BLaER1 (cell line): ENCODE results near the gene YIF1A.
"Not testable (repeated sequence)": the region's sequence is repeated elsewhere in the genome, so short reads cannot be mapped to it uniquely, and the experiment has no call there.

Experiments
- H3K27ac ChIP-seq: shearing (Covaris generic); formaldehyde crosslinking; 2 replicates; pipeline ENCODE4 v1.8.1; 2022
- H3K27me3 ChIP-seq: shearing (Covaris generic); formaldehyde crosslinking; 2 replicates; pipeline ENCODE4 v1.8.1; 2022
- H3K36me3 ChIP-seq: shearing (Covaris generic); formaldehyde crosslinking; 2 replicates; pipeline ENCODE4 v1.8.1; 2022
- H3K4me1 ChIP-seq: shearing (Covaris generic); formaldehyde crosslinking; 2 replicates; pipeline ENCODE4 v1.8.1; 2022
- H3K4me2 ChIP-seq: shearing (Covaris generic); formaldehyde crosslinking; 2 replicates; pipeline ENCODE4 v1.8.1; 2022
- H3K4me3 ChIP-seq: shearing (Covaris generic); formaldehyde crosslinking; 2 replicates; pipeline ENCODE4 v1.8.1; 2022
- H3K9ac ChIP-seq: shearing (Covaris generic); formaldehyde crosslinking; 2 replicates; pipeline ENCODE4 v1.8.1; 2022
- H3K9me3 ChIP-seq: shearing (Covaris generic); formaldehyde crosslinking; 2 replicates; pipeline ENCODE4 v1.8.1; 2022
- H4K20me1 ChIP-seq: shearing (Covaris generic); formaldehyde crosslinking; 2 replicates; pipeline ENCODE4 v1.8.1; 2022
- Cebpa-rat ChIP-seq: shearing (Covaris generic); IDR thresholded peaks from 2 replicates; pipeline ENCODE4 v1.8.1; 2022

The YIF1A gene

DNA sequence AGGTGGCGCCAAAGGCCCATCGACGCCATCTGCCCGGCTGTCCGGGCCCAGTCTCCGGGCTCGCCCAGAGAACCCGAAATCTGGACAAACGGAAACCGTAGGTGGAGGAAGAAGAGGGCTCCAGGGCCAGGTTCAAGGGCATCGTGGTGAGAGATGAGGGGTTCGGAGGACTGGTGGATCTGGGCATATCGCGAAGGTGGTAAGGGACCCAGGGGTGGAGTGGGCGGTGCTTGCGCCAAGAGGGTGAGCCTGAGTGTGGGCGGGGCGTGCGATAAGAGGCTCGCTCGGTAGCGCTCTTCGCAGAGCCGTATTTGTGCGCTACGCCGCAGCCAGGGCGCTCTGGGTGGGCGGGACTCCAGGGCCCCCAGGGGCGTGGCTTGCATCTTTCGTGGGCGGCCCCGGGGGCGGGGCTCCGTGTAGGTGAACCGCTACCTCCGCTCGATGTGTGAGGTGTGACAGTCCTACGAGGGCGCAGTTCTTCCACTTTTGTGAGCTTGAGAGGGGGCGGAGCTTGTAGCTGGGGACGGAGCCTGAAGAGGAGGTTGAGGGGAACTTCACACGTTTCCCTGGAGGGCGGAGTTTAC lies 23.1 kb upstream of the YIF1A start:
- Histone ChIP-seq H3K9me3 (no peaks in the 10 kb centered on the region), H3K4me2 (peak overlapping the region; percentile 62), H3K27ac (peak overlapping the region; percentile 59), H3K4me1 (peaks cover 55% of the 10 kb centered on the region), H3K4me3 (peak overlapping the region; percentile 68), H3K27me3 (no peaks in the 10 kb centered on the region), H3K36me3 (no peaks in the 10 kb centered on the region), H3K9ac (peak overlapping the region; percentile 58), H4K20me1 (peaks cover 24% of the 10 kb centered on the region)
- TF ChIP-seq Cebpa-rat, result no peak

DNA sequence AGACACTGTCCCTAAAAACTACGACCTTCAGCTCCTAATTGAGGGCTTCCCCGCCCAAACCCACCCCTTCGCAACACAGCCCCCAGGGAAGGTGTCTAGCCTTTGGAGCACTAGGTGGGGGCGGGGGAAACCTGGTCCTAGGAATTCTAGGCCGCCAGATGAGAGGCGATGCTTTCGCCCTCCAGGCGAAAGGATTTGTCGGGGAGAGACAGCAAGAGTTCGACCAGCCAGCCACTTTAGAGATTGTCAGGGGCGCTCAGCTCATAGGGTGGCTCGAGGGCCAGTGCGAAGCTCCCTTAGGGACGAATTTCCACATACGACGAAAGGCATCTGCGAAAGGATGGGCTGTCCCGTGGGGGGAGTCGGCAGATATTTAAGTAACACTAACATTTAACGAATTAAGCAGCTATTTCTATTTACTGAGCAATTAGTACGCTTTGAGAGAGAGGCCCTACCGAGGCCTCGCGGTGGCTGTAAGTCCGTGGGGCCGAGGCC lies 22.6 kb upstream of the YIF1A start:
- H3K36me3 ChIP-seq, result no peaks in the 10 kb centered on the region
- H3K4me3 ChIP-seq, result peak overlapping the region; percentile 68
- H3K27ac ChIP-seq, result peak overlapping the region; percentile 59
- H3K9ac ChIP-seq, result peak overlapping the region; percentile 58
- H4K20me1 ChIP-seq, result peaks cover 22% of the 10 kb centered on the region
- H3K4me2 ChIP-seq, result peak overlapping the region; percentile 62
- no peaks in the 10 kb centered on the region for H3K9me3 ChIP-seq
- H3K27me3 ChIP-seq, result no peaks in the 10 kb centered on the region
- no peak for TF ChIP-seq Cebpa-rat
- H3K4me1 ChIP-seq, result peaks cover 52% of the 10 kb centered on the region

DNA sequence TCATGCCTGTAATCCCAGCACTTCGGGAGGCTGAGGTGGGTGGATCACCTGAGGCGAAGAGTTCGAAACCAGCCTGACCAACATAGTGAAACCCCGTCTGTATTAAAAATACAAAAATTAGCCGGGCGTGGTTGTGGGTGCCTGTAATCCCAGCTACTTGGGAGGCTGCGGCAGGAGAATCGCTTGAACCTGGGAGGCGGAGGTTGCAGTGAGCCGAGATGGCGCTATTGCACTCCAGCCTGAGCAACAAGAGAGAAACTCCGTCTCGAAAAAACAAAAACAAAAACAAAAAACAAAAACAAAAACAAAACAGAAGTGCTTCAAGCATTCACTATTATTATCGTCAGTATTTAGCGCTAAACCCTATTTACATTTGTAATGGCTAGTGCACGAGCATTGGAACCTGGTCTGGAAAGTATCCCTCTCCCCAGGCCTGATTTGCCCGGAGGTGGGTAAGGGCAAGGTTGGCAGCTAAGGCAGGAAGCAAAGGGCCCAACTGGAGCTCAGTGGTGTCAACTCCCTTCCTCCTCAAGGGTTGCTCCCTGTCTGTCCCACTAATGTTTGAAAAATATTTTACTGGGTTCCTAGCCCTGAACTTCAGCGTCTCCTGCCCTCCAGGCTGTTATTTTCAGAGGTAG lies 22.0 kb upstream of the YIF1A start:
- Histone ChIP-seq H3K9ac (peak overlapping the region; percentile 58; the same call in 1 of the 2 replicates), H4K20me1 (peaks cover 17% of the 10 kb centered on the region), H3K4me2 (peak overlapping the region; percentile 62), H3K4me1 (peaks cover 47% of the 10 kb centered on the region), H3K27ac (0 out of 2 replicates have a peak overlapping the region, but pooled peaks have one; percentile 59)
- not testable (repeated sequence) for H3K36me3 ChIP-seq, H3K27me3 ChIP-seq, H3K4me3 ChIP-seq, H3K9me3 ChIP-seq

DNA sequence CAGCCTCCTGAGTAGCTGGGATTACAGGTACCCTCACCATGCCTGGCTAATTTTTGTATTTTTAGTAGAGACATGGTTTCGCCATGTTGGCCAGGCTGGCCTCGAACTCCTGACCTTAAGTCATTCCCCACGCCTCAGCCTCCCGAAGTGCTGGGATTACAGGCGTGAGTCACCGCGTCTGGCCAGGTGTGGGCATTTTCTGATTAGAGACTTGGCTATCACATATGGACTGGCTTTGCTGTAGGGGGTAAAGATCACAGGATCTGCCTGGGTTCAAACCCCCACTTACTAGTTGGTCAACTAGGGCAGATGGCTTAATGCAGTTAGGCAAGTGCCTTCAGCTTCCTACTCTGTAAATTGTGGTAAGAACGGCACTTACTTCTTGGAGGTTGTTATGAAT lies 21.4 kb upstream of the YIF1A start:
- TF ChIP-seq Cebpa-rat, result no peak
- Histone ChIP-seq H3K27me3 (no peaks in the 10 kb centered on the region), H3K4me3 (no peak overlapping the region), H3K4me2 (peak overlapping the region; percentile 62; the same call in 1 of the 2 replicates), H3K4me1 (peaks cover 41% of the 10 kb centered on the region), H3K9ac (no peak overlapping the region), H3K27ac (no peak overlapping the region), H3K9me3 (no peaks in the 10 kb centered on the region), H4K20me1 (peaks cover 11% of the 10 kb centered on the region), H3K36me3 (no peaks in the 10 kb centered on the region)

DNA sequence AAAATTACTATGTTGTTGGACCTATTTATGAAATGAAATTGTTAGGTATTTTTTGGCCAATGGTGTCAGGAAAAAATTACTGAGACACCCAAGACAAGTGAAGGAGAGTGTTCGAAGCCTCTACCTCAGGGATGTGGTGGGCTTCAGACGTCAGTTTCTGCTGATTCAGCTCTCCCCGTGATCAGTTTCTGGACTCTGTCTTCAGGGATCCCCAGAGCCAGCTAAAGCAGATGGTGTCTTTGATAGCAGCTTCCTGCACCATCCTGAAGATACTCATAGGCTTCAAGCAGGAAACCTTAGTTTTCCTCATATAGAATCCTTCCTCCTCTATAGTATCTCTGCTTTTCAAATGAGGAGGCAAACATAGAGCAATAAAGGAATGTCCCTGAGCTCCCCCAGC lies 20.5 kb upstream of the YIF1A start:
- Histone ChIP-seq H3K27me3 (no peaks in the 10 kb centered on the region), H4K20me1 (peaks cover 2% of the 10 kb centered on the region), H3K36me3 (no peaks in the 10 kb centered on the region), H3K4me3 (no peak overlapping the region), H3K4me2 (no peak overlapping the region), H3K27ac (no peak overlapping the region), H3K9ac (no peak overlapping the region), H3K4me1 (peaks cover 32% of the 10 kb centered on the region), H3K9me3 (no peaks in the 10 kb centered on the region)
- TF ChIP-seq Cebpa-rat, result no peak

DNA sequence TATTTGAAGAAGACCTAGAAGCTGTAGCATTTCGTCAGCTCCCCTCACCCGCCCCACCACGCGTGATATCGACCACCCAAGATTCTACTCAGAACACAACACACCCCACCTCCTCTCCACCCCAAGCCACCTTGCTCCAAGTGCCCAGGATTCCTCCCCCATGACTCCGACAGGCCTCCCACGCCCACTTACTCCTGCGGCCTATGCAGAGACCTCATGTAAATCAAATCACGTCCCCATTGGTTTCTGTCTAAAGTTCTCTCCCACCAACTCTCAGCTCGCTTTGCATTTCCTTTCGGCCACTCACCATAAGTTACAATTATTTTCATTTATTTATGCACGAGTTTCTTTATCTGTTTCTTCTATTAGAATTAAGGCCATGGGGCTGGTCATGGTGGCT lies 13.7 kb upstream of the YIF1A start:
- Histone ChIP-seq H3K4me3 (no peak overlapping the region), H3K4me2 (no peak overlapping the region), H3K27ac (no peak overlapping the region), H4K20me1 (no peaks in the 10 kb centered on the region), H3K9ac (no peak overlapping the region), H3K9me3 (no peaks in the 10 kb centered on the region), H3K4me1 (no peaks in the 10 kb centered on the region), H3K27me3 (no peaks in the 10 kb centered on the region), H3K36me3 (no peaks in the 10 kb centered on the region)
- TF ChIP-seq Cebpa-rat, result no peak

DNA sequence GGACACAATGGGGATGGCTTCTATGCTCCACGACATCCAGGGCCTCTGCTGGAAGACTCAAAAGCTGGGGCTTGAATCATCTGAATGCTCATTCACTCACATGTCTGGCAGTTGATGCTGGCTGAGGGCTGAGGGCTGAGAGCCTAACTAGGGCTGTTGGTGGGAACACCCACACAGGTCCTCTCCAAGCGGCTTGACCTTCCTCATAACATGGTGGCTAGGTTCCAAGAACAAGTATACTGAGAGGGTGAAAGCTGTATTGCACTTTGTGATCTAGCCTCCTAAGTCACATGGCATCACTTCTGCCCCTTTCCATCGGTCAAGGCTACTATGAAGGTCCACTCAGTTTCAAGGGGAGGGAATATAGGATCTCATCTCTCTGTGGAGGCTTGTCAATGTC lies 10.2 kb upstream of the YIF1A start:
- H4K20me1 ChIP-seq, result no peaks in the 10 kb centered on the region
- H3K27me3 ChIP-seq, result peaks cover 9% of the 10 kb centered on the region
- H3K9ac ChIP-seq, result no peak overlapping the region
- no peaks in the 10 kb centered on the region for H3K4me1 ChIP-seq
- H3K27ac ChIP-seq, result no peak overlapping the region
- no peaks in the 10 kb centered on the region for H3K36me3 ChIP-seq
- H3K4me2 ChIP-seq, result no peak overlapping the region
- no peak overlapping the region for H3K4me3 ChIP-seq
- no peak for TF ChIP-seq Cebpa-rat
- H3K9me3 ChIP-seq, result no peaks in the 10 kb centered on the region

DNA sequence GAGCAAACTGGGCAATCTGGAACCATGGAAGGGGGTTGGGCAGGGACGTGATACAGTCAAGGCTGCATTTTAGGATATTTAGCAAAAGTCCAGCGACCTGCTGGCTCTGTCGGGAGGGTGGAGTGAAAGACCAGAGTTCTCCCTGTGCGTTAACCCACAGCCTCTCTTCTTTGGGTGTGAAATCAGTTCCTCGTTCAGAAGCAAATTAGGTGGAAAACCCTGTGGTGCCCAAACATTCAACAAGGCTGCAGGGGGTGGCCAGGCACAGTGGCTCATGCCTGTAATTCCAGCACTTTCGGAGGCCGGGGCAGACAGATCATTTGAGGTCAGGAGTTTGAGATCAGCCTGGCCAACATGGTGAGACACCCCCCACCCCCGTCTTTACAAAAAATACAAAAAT lies 8.7 kb upstream of the YIF1A start:
- TF ChIP-seq Cebpa-rat, result no peak
- no peaks in the 10 kb centered on the region for H3K36me3 ChIP-seq
- H3K4me2 ChIP-seq, result no peak overlapping the region
- H4K20me1 ChIP-seq, result no peaks in the 10 kb centered on the region
- H3K27me3 ChIP-seq, result peaks cover 25% of the 10 kb centered on the region
- no peaks in the 10 kb centered on the region for H3K9me3 ChIP-seq
- no peak overlapping the region for H3K4me3 ChIP-seq
- H3K27ac ChIP-seq, result no peak overlapping the region
- H3K9ac ChIP-seq, result no peak overlapping the region
- no peaks in the 10 kb centered on the region for H3K4me1 ChIP-seq

DNA sequence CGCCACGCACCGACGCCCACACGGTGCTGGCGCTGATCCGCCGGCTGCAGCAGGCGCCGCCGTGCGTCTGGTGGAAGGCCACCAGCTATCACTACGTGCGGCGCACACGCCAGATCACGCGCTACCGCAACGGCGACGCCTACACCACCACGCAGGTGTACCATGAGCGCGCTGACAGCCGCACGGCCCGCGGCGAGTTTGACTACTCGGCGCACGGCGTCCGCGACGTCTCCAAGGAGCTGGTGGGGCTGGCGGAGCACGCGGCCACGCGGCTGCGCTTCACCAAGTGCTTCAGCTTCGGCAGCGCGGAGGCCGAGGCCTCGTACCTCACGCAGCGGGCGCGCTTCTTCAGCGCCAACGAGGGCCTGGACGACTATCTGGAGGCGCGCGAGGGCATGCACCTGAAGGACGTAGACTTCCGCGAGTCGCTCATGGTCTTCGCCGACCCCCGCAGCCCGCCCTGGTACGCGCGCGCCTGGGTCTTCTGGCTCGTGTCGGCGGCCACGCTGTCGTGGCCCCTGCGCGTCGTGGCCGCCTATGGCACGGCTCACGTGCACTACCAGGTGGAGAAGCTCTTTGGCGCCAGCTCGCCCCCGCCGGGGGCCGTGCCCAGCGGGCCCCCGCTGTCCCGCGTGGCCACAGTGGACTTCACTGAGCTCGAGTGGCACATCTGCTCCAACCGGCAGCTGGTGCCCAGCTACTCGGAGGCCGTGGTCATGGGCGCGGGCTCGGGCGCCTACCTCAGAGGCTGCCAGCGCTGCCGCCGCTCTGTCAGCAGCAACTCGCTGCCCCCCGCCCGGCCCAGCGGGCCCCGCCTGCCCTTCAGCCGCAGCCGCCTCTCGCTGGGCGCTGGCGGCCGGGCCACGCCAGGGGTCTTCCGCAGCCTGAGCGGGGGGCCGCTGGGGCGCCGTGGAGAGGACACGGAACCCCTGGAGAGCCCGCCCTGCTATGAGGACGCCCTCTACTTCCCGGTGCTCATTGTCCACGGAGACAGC lies 6.0 kb upstream of the YIF1A start:
- H3K9me3 ChIP-seq, result no peaks in the 10 kb centered on the region
- no peak overlapping the region for H3K4me3 ChIP-seq
- H3K4me2 ChIP-seq, result no peak overlapping the region
- H3K27me3 ChIP-seq, result peaks cover 52% of the 10 kb centered on the region
- H3K4me1 ChIP-seq, result peaks cover 12% of the 10 kb centered on the region
- H3K36me3 ChIP-seq, result no peaks in the 10 kb centered on the region
- no peak overlapping the region for H3K27ac ChIP-seq
- H4K20me1 ChIP-seq, result no peaks in the 10 kb centered on the region; the same call in 1 of the 2 replicates
- TF ChIP-seq Cebpa-rat, result no peak
- H3K9ac ChIP-seq, result no peak overlapping the region
